ENCODE data around the gene ACVR1B.

- TF ChIP-seq CTCF (IDR thresholded peaks at IDR 0.05; ENCODE audit: poor library complexity) = peak; percentile 67
- TF ChIP-seq EZH2 (IDR thresholded peaks at IDR 0.05; ENCODE audit: borderline replicate concordance) = no peak
- no peak for TF ChIP-seq EZH2phosphoT487 (IDR thresholded peaks at IDR 0.05; ENCODE audit: low read depth, severe bottlenecking, unreplicated experiment)
Measured at GRCh38 chr12:52020539-52021336, 69.2 kb downstream of the ACVR1B start.
